Osteocyte (in vitro differentiated cells): Measurements from ENCODE around the gene NBEAL2. TPM values are rescaled to one million over a fixed set of nuclear protein-coding genes. Genes with fewer than 3 reads are reported as not detected.
"Not testable (repeated sequence)": the region's sequence is repeated elsewhere in the genome, so short reads cannot be mapped to it uniquely, and the experiment has no call there.

Experiments used
- DNase-seq: peaks from one replicate; pipeline ENCODE4 v3.0.0; 2021; ENCODE audit warnings: mixed read lengths; ENCODE audit not compliant: unreplicated experiment; ENCODE audit errors: extremely low spot score
- H3K27ac Mint-ChIP-seq: one replicate; pipeline ENCODE4 v1.8.0; 2021; ENCODE audit warnings: mild to moderate bottlenecking, mixed read lengths; ENCODE audit not compliant: unreplicated experiment
- H3K27me3 Mint-ChIP-seq: one replicate; pipeline ENCODE4 v1.8.0; 2021; ENCODE audit warnings: mixed read lengths; ENCODE audit not compliant: unreplicated experiment
- H3K36me3 Mint-ChIP-seq: one replicate; pipeline ENCODE4 v1.8.0; 2021; ENCODE audit warnings: mixed read lengths; ENCODE audit not compliant: unreplicated experiment
- H3K4me1 Mint-ChIP-seq: one replicate; pipeline ENCODE4 v1.8.0; 2021; ENCODE audit warnings: mixed read lengths; ENCODE audit not compliant: unreplicated experiment
- H3K4me3 Mint-ChIP-seq: one replicate; pipeline ENCODE4 v1.8.0; 2021; ENCODE audit warnings: mild to moderate bottlenecking, moderate library complexity, mixed read lengths; ENCODE audit not compliant: unreplicated experiment
- H3K9me3 Mint-ChIP-seq: one replicate; pipeline ENCODE4 v1.8.0; 2021; ENCODE audit warnings: mixed read lengths; ENCODE audit not compliant: unreplicated experiment
- total RNA-seq: library from RNA; stranded (reverse); gene quantifications from 2 replicates; pipeline ENCODE4 v1.2.1, GENCODE V29; 2021
- TF ChIP-seq, protein P1 (sequence below): fragments of 200-600 bp; sonication (generic); IDR thresholded peaks from 2 replicates; pipeline ENCODE4 v1.5.0; 2021; ENCODE audit warnings: antibody characterized with exemption, mild to moderate bottlenecking, moderate library complexity

Gene NBEAL2
- total RNA-seq, 1 donor from 2014 or later = 21.8 TPM

DNA sequence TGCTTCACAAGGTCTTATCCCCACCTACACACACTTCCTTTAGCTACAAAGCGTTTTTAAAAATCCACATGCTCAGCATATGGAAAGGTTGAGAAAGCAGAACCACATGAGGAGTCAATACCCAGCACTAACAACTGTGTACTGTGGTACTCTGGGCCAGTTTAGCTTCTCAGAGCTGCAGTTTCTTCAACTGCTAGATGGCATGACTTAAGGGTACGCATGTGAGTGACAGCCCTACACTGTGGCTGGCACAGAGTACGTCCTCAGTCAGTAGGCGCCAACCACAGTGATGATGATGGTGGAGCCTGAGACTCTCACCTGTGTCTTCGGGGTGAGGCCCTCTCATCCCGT, 20.3 kb upstream of the NBEAL2 start:
- H3K27ac Mint-ChIP-seq = no peak overlapping the region
- peaks cover 48% of the 10 kb centered on the region for H3K4me1 Mint-ChIP-seq
- peaks cover 2% of the 10 kb centered on the region for H3K36me3 Mint-ChIP-seq
- no peaks in the 10 kb centered on the region for H3K9me3 Mint-ChIP-seq
- no peaks in the 10 kb centered on the region for H3K27me3 Mint-ChIP-seq
- DNase-seq = no peak
- TF ChIP-seq, protein P1, sequence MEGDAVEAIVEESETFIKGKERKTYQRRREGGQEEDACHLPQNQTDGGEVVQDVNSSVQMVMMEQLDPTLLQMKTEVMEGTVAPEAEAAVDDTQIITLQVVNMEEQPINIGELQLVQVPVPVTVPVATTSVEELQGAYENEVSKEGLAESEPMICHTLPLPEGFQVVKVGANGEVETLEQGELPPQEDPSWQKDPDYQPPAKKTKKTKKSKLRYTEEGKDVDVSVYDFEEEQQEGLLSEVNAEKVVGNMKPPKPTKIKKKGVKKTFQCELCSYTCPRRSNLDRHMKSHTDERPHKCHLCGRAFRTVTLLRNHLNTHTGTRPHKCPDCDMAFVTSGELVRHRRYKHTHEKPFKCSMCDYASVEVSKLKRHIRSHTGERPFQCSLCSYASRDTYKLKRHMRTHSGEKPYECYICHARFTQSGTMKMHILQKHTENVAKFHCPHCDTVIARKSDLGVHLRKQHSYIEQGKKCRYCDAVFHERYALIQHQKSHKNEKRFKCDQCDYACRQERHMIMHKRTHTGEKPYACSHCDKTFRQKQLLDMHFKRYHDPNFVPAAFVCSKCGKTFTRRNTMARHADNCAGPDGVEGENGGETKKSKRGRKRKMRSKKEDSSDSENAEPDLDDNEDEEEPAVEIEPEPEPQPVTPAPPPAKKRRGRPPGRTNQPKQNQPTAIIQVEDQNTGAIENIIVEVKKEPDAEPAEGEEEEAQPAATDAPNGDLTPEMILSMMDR = no peak
- no peak overlapping the region for H3K4me3 Mint-ChIP-seq

DNA sequence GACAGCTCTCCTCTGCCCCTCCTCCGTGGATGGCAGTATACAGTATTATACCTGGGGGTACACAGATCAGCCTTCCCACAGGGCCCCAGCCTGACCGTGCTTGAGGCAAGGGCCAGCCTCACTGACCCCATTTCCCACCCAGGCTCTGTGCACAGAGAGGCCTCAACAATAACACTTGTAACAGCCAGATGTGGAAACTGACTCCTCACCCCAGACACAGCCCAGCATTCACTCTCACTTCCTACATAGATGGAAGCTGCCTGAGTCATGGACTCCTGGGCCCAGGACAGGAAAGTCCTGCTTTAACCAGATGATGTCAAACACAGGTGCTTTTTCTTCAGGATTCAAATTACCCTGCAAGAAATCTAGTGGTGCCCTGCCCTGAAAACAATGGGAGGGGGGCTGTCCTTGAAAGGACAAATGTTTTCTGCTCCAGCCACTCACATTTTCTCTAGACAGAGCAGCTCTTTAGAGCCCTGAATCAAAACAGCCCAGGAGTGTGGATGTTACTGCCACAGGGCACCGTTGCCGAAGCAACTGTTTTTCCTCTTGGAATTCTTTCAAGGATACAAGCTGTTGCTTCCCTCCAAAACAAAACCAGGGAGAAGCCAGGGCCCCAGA, 19.3 kb upstream of the NBEAL2 start:
- no peaks in the 10 kb centered on the region for H3K9me3 Mint-ChIP-seq
- H3K36me3 Mint-ChIP-seq = peaks cover 2% of the 10 kb centered on the region
- no peaks in the 10 kb centered on the region for H3K27me3 Mint-ChIP-seq
- peak overlapping the region; percentile 81 for H3K27ac Mint-ChIP-seq
- no peak overlapping the region for H3K4me3 Mint-ChIP-seq
- TF ChIP-seq, protein P1 = no peak
- no peak for DNase-seq
- H3K4me1 Mint-ChIP-seq = peaks cover 43% of the 10 kb centered on the region

DNA sequence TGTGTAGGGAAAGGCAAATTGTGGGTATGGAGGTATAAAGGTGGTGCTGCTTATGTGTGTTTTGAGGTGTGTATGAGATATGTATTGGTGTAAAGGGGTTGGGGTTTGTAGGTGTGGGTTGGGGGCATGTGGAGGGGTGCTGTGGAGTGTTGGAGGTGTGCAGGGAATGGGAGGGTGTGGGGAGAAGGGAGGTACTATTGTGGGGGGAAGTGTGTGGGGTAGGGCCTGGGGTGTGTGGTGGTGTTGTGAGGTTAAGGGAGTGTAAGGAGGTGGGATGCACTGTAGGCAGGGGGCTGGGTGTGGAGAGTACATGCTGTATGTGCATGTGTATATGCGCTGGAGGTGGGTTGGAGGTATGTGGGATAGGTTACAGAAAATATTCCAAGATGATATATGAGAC, 18.6 kb upstream of the NBEAL2 start:
- H3K27me3 Mint-ChIP-seq = no peaks in the 10 kb centered on the region
- H3K4me3 Mint-ChIP-seq = no peak overlapping the region
- peaks cover 2% of the 10 kb centered on the region for H3K36me3 Mint-ChIP-seq
- peaks cover 43% of the 10 kb centered on the region for H3K4me1 Mint-ChIP-seq
- H3K27ac Mint-ChIP-seq = peak overlapping the region; percentile 81
- H3K9me3 Mint-ChIP-seq = no peaks in the 10 kb centered on the region
- TF ChIP-seq, protein P1 = no peak
- DNase-seq = no peak

DNA sequence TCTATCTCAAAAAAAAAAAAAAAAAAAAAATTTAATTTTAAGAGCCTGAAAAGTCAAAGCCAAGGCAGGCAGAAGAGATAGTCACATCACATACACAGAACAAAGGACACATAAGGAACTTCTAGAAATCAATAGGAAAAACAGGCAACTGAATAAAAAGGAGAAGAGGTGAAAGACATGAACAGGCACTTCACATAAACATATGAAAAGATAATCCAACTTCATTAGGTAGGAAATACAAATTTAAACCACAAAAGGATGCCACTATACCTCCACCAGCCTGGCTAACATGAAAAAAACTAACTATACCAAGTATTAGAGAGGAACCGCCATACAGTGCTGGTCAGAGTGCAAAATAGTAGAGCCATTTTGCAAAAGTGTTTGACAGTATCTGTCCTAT, 17.0 kb upstream of the NBEAL2 start:
- H3K9me3 Mint-ChIP-seq = no peaks in the 10 kb centered on the region
- no peaks in the 10 kb centered on the region for H3K27me3 Mint-ChIP-seq
- TF ChIP-seq, protein P1 = no peak
- H3K4me1 Mint-ChIP-seq = peaks cover 45% of the 10 kb centered on the region
- no peak overlapping the region for H3K27ac Mint-ChIP-seq
- DNase-seq = no peak
- H3K4me3 Mint-ChIP-seq = no peak overlapping the region
- H3K36me3 Mint-ChIP-seq = peaks cover 2% of the 10 kb centered on the region

DNA sequence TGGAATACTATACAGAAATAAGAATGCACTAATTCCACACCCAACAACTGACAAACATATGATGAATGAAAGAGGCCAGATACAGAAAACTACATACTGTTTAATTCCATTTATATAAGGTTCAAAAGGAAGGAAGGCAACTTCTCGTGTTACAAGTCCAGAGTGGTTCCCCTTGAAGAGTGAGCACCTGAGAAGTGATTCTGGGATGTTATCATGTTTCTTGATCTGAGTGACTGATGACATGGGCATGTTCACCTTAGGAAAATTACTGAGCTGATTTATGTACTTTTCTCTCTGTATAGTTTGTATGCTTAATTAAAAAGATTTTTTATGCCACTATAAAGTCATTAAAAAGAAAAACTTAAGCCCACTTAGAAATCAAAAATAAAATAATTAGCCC, 16.5 kb upstream of the NBEAL2 start:
- peaks cover 2% of the 10 kb centered on the region for H3K36me3 Mint-ChIP-seq
- no peak for DNase-seq
- no peak overlapping the region for H3K4me3 Mint-ChIP-seq
- TF ChIP-seq, protein P1 = no peak
- no peaks in the 10 kb centered on the region for H3K9me3 Mint-ChIP-seq
- peaks cover 45% of the 10 kb centered on the region for H3K4me1 Mint-ChIP-seq
- H3K27me3 Mint-ChIP-seq = no peaks in the 10 kb centered on the region
- H3K27ac Mint-ChIP-seq = no peak overlapping the region

DNA sequence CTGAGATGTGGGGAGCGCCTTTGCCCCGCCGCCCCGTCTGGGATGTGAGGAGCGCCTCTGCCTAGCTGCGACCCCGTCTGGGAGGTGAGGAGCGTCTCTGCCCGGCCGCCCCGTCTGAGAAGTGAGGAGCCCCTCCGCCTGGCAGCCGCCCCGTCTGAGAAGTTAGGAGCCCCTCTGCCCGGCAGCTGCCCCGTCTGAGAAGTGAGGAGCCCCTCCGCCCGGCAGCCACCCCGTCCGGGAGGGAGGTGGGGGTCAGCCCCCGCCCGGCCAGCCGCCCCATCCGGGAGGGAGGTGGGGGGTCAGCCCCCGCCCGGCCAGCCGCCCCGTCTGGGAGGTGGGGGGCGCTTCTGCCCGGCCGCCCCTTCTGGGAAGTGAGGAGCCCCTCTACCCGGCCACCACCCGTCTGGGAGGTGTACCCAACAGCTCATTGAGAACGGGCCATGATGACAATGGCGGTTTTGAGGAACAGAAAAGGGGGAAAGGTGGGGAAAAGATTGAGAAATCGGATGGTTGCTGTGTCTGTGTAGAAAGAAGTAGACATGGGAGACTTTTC, 15.4 kb upstream of the NBEAL2 start:
- peaks cover 46% of the 10 kb centered on the region for H3K4me1 Mint-ChIP-seq
- not testable (repeated sequence) for H3K36me3 Mint-ChIP-seq, DNase-seq, H3K27ac Mint-ChIP-seq, H3K27me3 Mint-ChIP-seq, H3K9me3 Mint-ChIP-seq, H3K4me3 Mint-ChIP-seq
